Suprapubic skin (tissue), 4 donors: ENCODE data around the gene OR2B6. TPM values are rescaled to one million over a fixed set of nuclear protein-coding genes. Genes with fewer than 3 reads are reported as not detected.

Source experiments
- DNase-seq, 2 donors: peaks; one replicate each; pipeline ENCODE4 v3.0.0-alpha.2; 2019; ENCODE audit warnings: low spot score in 2 of 2
- H3K27ac ChIP-seq: fragments of 200-600 bp; sonication (generic); one replicate; pipeline ENCODE4 v1.5.1; 2019
- H3K27me3 ChIP-seq: fragments of 200-600 bp; sonication (generic); one replicate; pipeline ENCODE4 v1.5.1; 2019
- H3K36me3 ChIP-seq: fragments of 200-600 bp; sonication (generic); one replicate; pipeline ENCODE4 v1.5.1; 2019
- H3K4me1 ChIP-seq: fragments of 200-600 bp; sonication (generic); one replicate; pipeline ENCODE4 v1.5.1; 2019
- H3K4me3 ChIP-seq: fragments of 200-600 bp; sonication (generic); one replicate; pipeline ENCODE4 v1.5.1; 2019; ENCODE audit warnings: mild to moderate bottlenecking
- H3K9me3 ChIP-seq: fragments of 200-600 bp; sonication (generic); one replicate; pipeline ENCODE4 v1.5.1; 2019
- EP300 ChIP-seq: sonication (generic); formaldehyde crosslinking; IDR thresholded peaks from one replicate; pipeline ENCODE4 v1.6.1; 2017; ENCODE audit warnings: antibody characterized with exemption
- POLR2A ChIP-seq, 2 donors: fragments of 450-650 bp; IDR thresholded peaks; one replicate each; pipeline ENCODE4 v1.6.1; 2017; ENCODE audit warnings: antibody characterized with exemption in 2 of 2, mild to moderate bottlenecking in 2 of 2, moderate library complexity in 2 of 2
- POLR2AphosphoS5 ChIP-seq, 3 donors: sonication (generic); formaldehyde crosslinking; IDR thresholded peaks; one replicate each; pipeline ENCODE4 v1.6.1; 2017; ENCODE audit warnings: antibody characterized with exemption in 3 of 3
- WGBS: methylation state at CpG from one replicate; pipeline ENCODE4 v1.1.5; 2018; 5-methylcytosine and 5-hydroxymethylcytosine counted together
- total RNA-seq, 4 donors: library from RNA; depleted of rRNA; stranded (reverse); fragments of >200 nt; gene quantifications; one replicate each; pipeline ENCODE4 v1.1.0, GENCODE V29; 2016
- TF ChIP-seq, protein P1 (sequence below), 2 donors: fragments of 200-600 bp in 1 of 2; fragments of 450-650 bp in 1 of 2; sonication (generic) in 1 of 2; IDR thresholded peaks; one replicate each; pipeline ENCODE4 v1.5.1; 2016 to 2019; ENCODE audit warnings: antibody characterized with exemption in 2 of 2, mild to moderate bottlenecking in 1 of 2, moderate library complexity in 1 of 2

OR2B6 gene
- total RNA-seq, 4 donors from 2014 or later = not detected

DNA sequence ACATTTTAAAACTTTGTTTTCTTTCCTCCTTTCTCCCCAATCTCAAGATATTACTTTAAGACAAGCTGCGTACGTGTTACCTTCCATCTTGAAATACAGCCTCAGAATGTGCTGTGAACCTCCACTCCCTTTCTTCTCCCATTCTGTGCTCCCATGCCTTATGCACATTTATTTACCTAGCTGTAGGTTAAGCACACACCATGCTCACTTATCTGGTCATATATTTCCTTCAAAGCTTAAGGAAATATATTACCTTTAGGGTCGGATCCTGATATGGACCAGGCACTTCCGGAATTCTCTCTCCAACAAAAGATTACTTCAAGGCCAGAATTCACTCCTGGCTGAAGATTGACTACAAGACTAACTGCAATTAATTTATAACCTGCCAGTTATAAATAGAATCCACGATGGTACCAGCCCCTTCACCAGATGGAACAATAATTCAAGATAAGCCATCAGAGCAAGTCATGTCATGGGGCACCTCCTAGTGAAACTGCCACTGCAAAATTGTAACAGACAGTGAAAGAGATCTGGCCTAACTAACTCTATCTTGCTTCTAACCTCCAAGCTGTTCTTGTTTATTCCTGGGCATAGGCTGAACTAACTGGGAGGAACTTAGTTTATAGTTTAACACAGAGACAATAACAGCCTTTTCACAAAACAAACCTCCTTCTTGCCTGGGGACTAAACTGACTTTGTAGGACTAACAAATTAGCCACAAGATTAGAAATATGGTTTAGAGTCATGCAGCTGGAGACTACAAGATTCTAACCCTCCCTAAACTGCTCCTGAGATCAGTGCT, 47.5 kb downstream of the OR2B6 start:
- no peak overlapping the region for H3K27ac ChIP-seq
- WGBS = 55% methylated on average over 5 of the region's 5 CpGs
- no peaks in the 10 kb centered on the region for H3K4me1 ChIP-seq
- peaks cover 6% of the 10 kb centered on the region for H3K27me3 ChIP-seq
- no peak overlapping the region for H3K4me3 ChIP-seq
- no peaks in the 10 kb centered on the region for H3K36me3 ChIP-seq
- no peak for TF ChIP-seq POLR2A (IDR thresholded peaks at IDR 0.05)
- TF ChIP-seq, protein P1, sequence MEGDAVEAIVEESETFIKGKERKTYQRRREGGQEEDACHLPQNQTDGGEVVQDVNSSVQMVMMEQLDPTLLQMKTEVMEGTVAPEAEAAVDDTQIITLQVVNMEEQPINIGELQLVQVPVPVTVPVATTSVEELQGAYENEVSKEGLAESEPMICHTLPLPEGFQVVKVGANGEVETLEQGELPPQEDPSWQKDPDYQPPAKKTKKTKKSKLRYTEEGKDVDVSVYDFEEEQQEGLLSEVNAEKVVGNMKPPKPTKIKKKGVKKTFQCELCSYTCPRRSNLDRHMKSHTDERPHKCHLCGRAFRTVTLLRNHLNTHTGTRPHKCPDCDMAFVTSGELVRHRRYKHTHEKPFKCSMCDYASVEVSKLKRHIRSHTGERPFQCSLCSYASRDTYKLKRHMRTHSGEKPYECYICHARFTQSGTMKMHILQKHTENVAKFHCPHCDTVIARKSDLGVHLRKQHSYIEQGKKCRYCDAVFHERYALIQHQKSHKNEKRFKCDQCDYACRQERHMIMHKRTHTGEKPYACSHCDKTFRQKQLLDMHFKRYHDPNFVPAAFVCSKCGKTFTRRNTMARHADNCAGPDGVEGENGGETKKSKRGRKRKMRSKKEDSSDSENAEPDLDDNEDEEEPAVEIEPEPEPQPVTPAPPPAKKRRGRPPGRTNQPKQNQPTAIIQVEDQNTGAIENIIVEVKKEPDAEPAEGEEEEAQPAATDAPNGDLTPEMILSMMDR (IDR thresholded peaks at IDR 0.05) = no peak
- no peak for TF ChIP-seq EP300
- no peak for TF ChIP-seq POLR2AphosphoS5 (IDR thresholded peaks at IDR 0.05)
- no peaks in the 10 kb centered on the region for H3K9me3 ChIP-seq
- DNase-seq = no peak

DNA sequence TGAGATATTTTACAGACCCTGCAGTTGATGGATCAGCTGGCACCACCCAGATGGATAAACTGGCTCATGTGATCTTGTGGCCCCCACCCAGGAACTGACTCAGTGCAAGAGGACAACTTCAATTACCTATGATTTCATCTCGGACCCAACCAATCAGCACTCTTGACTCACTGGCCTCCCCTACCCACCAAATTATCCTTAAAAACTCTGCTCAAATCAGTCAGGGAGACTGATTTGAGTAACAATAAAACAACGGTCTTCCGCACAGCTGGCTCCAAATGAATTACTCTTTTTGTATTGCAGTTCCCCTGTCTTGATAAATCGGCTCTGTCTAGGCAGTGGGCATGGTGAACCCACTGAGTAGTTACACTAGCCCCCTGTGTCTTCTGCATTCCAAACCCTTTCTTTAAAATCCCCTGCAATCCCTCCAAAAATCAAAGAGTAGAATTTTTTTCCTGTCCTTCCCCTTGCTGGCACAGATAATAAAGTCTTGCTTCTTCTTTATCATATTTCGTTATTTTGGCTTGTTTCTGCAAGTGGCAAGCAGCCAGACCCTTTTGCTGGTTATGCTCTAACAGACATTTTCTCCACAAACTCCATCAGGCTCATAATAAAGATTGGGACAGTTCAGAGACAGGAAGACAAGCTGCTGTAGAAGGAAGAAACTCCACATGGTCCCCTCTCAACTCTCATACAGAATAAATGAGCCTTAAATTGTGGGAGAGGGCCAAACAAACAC, 48.3 kb downstream of the OR2B6 start:
- WGBS = 33% methylated on average over 5 of the region's 5 CpGs
- Histone ChIP-seq H3K9me3 (no peaks in the 10 kb centered on the region), H3K4me1 (no peaks in the 10 kb centered on the region), H3K4me3 (no peak overlapping the region), H3K27ac (no peak overlapping the region), H3K27me3 (peaks cover 6% of the 10 kb centered on the region), H3K36me3 (no peaks in the 10 kb centered on the region)
- no peak for DNase-seq
- TF ChIP-seq POLR2A (IDR thresholded peaks at IDR 0.05) (no peak), EP300 (no peak), POLR2AphosphoS5 (IDR thresholded peaks at IDR 0.05) (no peak)
- TF ChIP-seq, protein P1 (IDR thresholded peaks at IDR 0.05) = no peak

DNA sequence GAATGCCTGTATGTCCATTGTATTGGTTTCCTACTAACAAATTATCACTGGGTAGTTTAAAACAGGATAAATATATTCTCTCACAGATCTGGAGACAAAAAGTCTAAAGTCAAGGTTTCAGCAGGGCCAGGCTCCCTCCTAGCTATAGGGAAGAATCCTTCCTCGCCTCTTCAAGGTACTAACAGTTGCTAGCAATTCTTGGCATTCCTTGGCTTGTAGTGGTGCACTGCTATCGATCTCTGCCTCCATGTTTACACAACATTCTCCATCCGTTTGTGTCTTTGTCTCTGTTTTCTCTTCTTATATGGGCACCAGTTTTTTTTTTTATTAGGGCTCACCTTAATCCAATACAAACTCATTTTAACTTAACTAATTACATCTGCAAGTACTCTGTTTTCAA, 48.9 kb downstream of the OR2B6 start:
- Histone ChIP-seq H3K9me3 (no peaks in the 10 kb centered on the region), H3K4me3 (no peak overlapping the region)
- WGBS = 58% methylated on average over 3 of the region's 3 CpGs

More for the DNA sequence above, 48.9 kb downstream of the OR2B6 start:
- no peak for DNase-seq
- Histone ChIP-seq H3K36me3 (no peaks in the 10 kb centered on the region), H3K4me1 (no peaks in the 10 kb centered on the region), H3K27ac (no peak overlapping the region), H3K27me3 (peaks cover 6% of the 10 kb centered on the region)
- TF ChIP-seq POLR2A (IDR thresholded peaks at IDR 0.05) = no peak
- TF ChIP-seq EP300 = no peak
- TF ChIP-seq, protein P1 (IDR thresholded peaks at IDR 0.05) = no peak
- TF ChIP-seq POLR2AphosphoS5 (IDR thresholded peaks at IDR 0.05) = no peak

Other genes with a start within 250 kb of the OR2B6 start
- not detected for gene OR2B2, start 44.8 kb upstream of the OR2B6 start, total RNA-seq
- gene ZNF165, start 123.3 kb downstream of the OR2B6 start, total RNA-seq = 1 to 10 TPM in 3 of 4 donors, under 1 TPM in 1; 0.64 to 2.4 (median 2.0) TPM
- gene ZSCAN16, start 167.4 kb downstream of the OR2B6 start, total RNA-seq = 1 to 10 TPM; 2.4 to 7.6 (median 4.2) TPM
- 10 to 100 TPM in 3 of 4 donors, 1 to 10 TPM in 1; 7.6 to 23.0 (median 14.2) TPM for gene ZKSCAN8, start 184.6 kb downstream of the OR2B6 start, total RNA-seq